Activated T-cell treated with anti-CD3 and anti-CD28 coated beads, Interleukin-2, amount 50 U/mL, for 48 hours (primary cell): Measurements from ENCODE around the gene GRK3.

Source experiments
- DNase-seq, 2 experiments: peaks; one replicate each; pipeline ENCODE4 v3.0.0-alpha.2; 2020

Gene GRK3

DNA sequence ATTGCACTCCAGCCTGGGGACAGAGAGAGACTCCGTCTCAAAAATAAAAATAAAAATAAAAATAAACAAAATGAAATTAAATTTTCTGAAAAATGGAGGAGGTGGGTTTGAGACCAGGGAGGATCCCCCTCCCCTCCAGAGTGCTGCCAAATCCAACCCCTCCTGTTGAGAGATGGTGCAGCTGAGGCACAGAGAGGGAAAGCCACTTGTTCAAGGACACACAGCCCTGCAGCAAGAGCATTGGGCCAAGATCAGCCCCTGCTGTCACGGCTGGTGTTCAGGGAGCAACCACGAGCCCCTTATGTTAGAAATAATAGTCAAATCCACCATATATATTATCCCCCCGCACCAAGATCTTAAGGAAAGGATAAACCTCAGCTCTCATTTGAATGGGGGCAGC is 180.2 kb downstream of the GRK3 start:
- DNase-seq: no peak

DNA sequence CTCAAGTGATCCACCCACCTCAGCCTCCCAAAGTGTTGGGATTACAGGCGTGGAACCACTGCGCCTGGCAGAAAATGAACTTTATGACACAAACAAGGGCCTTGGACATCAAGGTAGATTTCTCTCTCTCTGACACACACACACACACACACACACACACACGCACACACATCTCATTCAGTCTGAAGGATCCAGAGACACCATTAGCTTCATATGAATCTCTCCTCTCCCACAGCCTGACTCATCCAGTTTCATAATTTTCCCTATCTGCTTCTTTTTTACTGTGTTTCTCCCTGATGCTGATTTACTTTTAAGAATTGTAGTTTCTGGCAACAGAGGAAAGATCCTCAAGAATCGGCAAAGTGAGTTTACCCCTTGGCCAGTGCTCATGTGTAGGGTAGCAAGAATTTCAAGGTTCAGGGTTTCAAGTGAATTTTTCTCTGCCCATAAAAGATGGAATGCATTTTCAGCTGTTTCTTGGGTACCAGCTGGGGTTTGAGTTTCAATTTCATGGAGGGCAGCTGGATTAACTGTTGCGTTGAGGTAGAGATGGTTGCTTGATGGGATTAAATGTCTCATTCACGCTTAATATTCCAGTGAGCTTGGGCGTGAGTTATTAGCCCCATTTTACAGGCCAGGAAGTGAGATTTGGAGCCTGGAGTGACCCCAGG is 181.0 kb downstream of the GRK3 start:
- peak in 1 of 2 experiments; percentile 24 for DNase-seq

GRCh38 chr22:25746012-25746373 is 181.5 kb downstream of the GRK3 start:
- no peak for DNase-seq

DNA sequence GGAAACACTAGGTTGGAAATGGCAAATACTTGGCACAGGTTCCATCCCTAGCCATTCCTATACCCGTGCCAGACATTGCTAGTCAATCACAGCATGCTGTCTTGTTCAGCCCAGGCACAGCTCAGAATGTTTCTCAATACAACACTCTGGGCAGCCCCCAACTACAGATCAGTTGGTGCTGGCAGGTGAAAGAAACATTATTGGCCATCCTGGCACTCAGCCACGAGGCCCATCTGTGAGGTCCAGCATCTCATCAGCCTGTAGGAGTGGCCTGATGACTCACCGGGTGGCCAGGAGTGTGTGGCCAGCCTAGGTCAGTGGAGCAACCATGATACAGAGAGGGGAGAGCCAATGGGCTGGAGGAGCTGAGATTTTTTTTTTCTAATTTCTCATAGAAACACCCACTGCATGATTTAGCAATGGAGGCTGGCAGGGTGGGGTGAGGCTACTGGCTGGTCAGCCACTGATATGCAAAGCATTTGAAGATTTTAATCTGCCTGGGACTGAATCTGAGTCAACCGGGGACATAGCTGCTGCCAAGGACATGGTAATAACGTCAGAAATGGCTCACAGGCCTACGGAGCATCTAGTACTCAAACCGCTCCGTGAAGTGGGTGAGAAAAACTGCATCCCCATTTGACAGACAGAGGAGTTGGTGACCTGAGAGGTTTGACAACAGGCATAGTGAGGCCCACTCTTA is 182.9 kb downstream of the GRK3 start:
- no peak for DNase-seq

GRCh38 chr22:25748140-25748539 is 183.7 kb downstream of the GRK3 start:
- no peak for DNase-seq

- no peak for DNase-seq
These were observed 184.2 kb downstream of the GRK3 start for GRCh38 chr22:25748704-25749103.

- peak; percentile 56 to 59 for DNase-seq
These were observed 185.1 kb downstream of the GRK3 start for GRCh38 chr22:25749420-25750169.

- no peak for DNase-seq
These were observed 186.2 kb downstream of the GRK3 start for GRCh38 chr22:25750569-25751173.

DNA sequence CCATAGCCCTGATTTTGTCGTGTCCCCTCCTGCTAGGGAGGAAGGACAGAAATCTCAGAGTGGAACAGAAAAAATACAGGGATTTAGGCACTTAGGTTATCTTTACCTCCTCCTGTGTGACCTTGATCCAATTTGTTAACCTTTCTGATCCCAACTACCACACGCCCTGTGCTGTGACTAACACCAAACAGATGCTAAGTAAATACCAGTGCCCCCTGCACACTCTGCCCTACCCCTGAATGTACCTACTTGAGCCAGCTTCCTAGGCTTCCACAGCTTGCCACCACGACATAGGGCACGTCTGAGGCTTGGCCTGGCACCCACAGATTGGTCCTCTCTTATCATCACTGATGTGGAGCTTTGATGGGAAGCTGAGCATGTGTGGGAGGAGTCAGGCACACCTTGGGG is 186.7 kb downstream of the GRK3 start:
- no peak for DNase-seq

GRCh38 chr22:25752615-25753214 is 188.2 kb downstream of the GRK3 start:
- no peak for DNase-seq

DNA sequence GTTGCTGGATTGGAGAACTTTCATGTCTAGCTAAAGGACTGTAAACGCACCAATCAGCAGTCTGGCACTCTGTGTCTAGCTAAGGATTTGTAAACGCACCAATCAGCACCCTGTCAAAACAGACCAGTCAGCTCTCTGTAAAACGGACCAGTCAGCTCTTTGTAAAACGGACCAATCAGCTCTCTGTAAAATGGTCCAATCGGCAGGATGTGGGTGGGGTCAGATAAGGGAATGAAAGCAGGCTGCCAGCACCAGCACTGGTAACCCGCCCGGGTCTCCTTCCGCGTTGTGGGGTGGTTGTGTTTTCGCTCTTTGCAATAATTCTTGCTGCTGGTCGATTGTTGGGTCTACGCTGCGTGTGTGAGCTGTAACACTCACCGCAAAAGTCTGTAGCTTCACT is 188.8 kb downstream of the GRK3 start:
- DNase-seq: no peak

GRCh38 chr22:25754527-25755202 is 190.2 kb downstream of the GRK3 start:
- DNase-seq: no peak

- no peak for DNase-seq
These were observed 193.2 kb downstream of the GRK3 start for GRCh38 chr22:25757686-25758085.

GRCh38 chr22:25758316-25758715 is 193.8 kb downstream of the GRK3 start:
- DNase-seq: no peak

DNA sequence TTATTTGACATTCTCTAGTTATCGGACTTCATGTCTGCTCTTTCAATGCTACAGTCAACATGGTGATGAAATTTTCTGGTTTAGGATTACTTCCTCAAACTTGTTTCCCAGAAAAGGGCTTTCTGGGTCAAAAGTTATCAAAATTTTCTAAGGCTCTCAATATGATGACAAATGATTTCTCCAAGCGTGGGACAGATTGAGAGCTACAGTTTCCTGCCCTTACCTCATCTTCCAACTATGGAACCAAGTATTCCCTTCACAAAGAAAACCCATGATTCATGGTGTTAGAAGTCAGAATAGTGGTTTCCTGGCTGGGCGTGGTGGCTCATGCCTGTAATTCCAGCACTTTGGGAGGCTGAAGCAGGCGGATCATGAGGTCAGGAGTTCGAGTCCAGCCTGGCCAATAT is 195.4 kb downstream of the GRK3 start:
- no peak for DNase-seq

DNA sequence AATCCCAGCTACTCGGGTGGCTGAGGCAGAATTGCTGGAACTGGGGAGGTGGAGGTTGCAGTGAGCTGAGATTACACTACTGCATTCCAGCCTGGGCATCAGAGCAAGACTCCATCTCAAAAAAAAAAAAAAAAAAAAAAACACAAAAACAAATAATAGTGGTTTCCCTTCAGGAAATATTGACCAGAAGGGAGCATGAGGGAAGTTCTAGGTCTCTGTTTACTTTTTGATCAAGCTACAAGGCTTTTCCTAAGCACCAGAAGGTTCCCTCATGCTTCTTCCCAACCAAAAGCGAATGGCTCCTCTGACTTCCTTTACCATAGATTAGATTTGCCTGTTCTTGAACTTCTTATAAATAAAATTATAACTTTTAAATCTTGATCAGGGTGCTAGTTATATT is 195.8 kb downstream of the GRK3 start:
- DNase-seq: no peak

DNA sequence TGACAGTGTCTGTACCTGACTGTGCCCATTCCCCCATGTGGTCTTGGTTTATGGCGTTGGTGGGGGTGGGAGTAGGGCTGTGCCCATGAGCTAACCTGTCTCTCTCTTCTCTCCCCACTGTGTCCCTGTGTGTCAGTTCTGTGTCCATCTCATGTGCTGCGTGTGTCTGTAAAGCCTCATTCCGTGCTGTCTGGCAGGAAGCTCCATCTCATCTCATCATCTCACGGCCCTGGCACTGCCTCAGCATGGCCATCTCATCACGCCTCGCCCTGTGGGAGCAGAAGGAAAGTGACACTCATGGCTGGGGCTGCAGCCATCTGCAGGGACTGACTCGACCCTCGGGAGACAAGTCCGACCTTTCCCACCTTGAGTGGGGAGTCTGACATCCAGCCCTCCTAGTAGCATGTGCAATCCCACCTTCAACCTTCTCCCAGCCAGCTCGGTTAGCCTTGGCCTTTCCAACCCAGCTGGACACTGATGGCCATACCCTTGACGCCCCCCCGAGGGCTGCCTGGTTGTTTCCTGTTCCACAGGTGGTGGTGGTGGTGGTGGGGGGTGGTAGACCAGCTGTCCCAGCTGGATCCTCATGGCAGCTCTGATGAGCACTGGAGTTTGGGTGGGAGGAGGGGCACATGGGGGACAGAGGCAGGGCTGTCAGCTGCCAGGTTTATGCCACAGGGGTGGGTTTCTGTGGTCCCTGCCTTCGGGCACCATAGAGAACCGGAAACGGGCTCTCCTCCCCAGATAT is 196.5 kb downstream of the GRK3 start:
- DNase-seq: no peak

GRCh38 chr22:25762147-25762546 is 197.7 kb downstream of the GRK3 start:
- DNase-seq: no peak

GRCh38 chr22:25763239-25763777 is 198.8 kb downstream of the GRK3 start:
- DNase-seq: no peak

DNA sequence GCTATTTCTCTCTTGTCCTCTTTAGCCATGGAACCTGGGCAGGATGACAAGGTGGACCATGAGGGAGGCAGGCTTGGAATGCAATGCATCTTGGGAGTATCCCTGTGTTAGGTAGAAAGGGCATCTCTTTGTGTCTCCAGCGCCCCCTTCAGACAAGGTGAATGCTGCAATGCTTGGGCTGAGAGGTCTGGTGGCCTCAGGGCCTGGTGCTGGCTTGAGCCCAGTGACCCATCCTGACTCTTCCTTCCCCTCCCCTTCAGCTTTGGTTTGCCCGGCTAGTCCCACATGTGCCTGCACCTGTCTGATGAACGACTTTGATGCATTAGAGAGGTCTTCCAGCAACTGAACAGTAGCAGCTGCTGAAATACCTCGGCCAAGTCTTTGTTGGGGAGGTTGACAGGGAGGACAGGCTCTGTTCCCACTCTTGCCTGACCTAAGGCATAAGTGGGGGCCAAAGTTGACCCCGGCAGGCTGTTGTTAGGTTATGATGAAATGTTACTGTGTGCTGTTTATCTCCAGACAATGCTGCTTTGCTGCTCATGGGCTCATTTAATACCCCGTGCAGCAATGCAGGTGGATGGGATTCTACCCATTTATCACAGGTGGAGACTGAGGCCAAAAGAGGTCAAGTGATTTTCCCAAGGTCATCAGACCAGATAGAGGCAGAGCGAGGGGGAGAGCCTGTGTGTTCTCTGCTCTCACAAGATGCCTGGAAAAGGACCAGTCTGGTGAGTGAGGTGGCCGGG is 200.0 kb downstream of the GRK3 start:
- DNase-seq: no peak

GRCh38 chr22:25765016-25765367 is 200.5 kb downstream of the GRK3 start:
- no peak for DNase-seq
